Measurements from ENCODE around the gene UBE2I.
"Not testable (repeated sequence)": the region's sequence is repeated elsewhere in the genome, so short reads cannot be mapped to it uniquely, and the experiment has no call there.

UBE2I gene

GRCh38 chr16:1295465-1295864 is 14.0 kb upstream of the UBE2I start:
- Histone ChIP-seq H3K4me3 (ENCODE audit: low read depth, low read length) (no peak overlapping the region), H3K27me3 (ENCODE audit: control insufficient read depth, insufficient read depth, low read length) (peaks cover 25% of the 10 kb centered on the region), H3K9me3 (ENCODE audit: control insufficient read depth, insufficient read depth, low read depth, low read length) (no peaks in the 10 kb centered on the region), H3K36me3 (ENCODE audit: control insufficient read depth, insufficient read depth, low read length) (no peaks in the 10 kb centered on the region), H3K4me1 (ENCODE audit: control insufficient read depth, insufficient read depth, low read length) (peaks cover 11% of the 10 kb centered on the region; the same call in 1 of the 2 replicates), H3K9ac (ENCODE audit: low read length) (no peak overlapping the region), H3K27ac (ENCODE audit: low read depth, low read length) (no peak overlapping the region)

- not testable (repeated sequence) for H3K9me3 ChIP-seq (ENCODE audit: control insufficient read depth, insufficient read depth, low read depth, low read length); H3K4me3 ChIP-seq (ENCODE audit: low read depth, low read length); H3K36me3 ChIP-seq (ENCODE audit: control insufficient read depth, insufficient read depth, low read length); H3K9ac ChIP-seq (ENCODE audit: low read length); H3K27ac ChIP-seq (ENCODE audit: low read depth, low read length)
- peaks cover 18% of the 10 kb centered on the region; the same call in 1 of the 2 replicates for H3K4me1 ChIP-seq (ENCODE audit: control insufficient read depth, insufficient read depth, low read length)
- peaks cover 13% of the 10 kb centered on the region for H3K27me3 ChIP-seq (ENCODE audit: control insufficient read depth, insufficient read depth, low read length)
Measured at GRCh38 chr16:1296688-1297017, 12.8 kb upstream of the UBE2I start.

DNA sequence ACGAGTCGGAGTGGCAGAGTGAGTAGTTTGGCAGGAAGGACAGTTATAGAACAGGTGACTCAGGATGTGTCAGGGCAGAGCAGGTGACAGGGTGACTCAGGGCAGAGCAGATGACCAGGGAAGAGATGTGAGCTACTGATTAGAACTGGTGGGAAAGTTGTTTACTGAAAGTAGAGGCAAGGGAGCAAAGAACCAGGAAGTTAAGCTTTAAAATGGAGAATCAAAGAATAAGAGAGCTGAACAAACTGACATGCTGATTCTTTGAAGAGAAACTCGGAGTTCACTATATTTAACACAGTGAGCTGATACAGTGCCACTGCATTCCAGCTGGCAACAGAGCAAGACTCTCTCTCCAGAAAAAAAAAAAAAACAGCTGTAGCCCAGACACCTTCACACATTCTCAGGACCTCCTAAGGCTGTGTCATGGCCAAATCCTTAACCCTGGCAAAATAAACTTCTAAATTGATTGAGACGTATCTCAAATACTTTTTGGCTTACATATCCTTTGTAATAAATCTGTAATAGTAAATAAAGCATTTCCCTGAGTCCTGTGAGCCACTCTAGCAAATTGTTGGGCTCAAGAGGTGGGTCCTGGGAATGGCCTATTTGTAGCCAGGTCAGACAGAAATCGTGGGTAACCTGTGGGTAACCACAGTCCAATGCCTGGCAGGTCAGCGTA is 12.3 kb upstream of the UBE2I start:
- Histone ChIP-seq H3K27me3 (ENCODE audit: control insufficient read depth, insufficient read depth, low read length) (peaks cover 8% of the 10 kb centered on the region; the same call in 1 of the 2 replicates), H3K27ac (ENCODE audit: low read depth, low read length) (no peak overlapping the region), H3K4me3 (ENCODE audit: low read depth, low read length) (no peak overlapping the region), H3K9me3 (ENCODE audit: control insufficient read depth, insufficient read depth, low read depth, low read length) (no peaks in the 10 kb centered on the region), H3K9ac (ENCODE audit: low read length) (no peak overlapping the region), H3K4me1 (ENCODE audit: control insufficient read depth, insufficient read depth, low read length) (peaks cover 17% of the 10 kb centered on the region; the same call in 1 of the 2 replicates), H3K36me3 (ENCODE audit: control insufficient read depth, insufficient read depth, low read length) (no peaks in the 10 kb centered on the region)

DNA sequence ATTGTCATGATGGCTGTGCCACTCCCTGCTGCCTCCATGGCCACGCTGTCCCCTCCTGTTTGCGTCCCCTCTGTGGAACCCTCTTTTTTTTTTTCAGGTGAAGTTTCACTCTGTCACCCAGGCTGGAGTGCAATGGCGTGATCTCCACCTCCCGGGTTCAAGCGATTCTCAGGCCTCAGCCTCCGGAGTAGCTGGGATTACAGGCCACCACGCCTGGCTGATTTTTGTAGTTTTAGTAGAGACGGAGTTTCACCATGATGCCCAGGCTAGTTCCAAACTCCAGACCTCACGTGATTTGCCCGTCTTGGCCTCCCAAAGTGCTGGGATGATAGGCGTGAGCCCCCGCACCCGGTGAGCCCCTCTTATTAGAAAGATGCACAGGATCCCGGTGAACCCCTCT is 11.0 kb upstream of the UBE2I start:
- no peak overlapping the region for H3K4me3 ChIP-seq (ENCODE audit: low read depth, low read length)
- H3K9me3 ChIP-seq (ENCODE audit: control insufficient read depth, insufficient read depth, low read depth, low read length) = no peaks in the 10 kb centered on the region
- peaks cover 17% of the 10 kb centered on the region; the same call in 1 of the 2 replicates for H3K4me1 ChIP-seq (ENCODE audit: control insufficient read depth, insufficient read depth, low read length)
- H3K27me3 ChIP-seq (ENCODE audit: control insufficient read depth, insufficient read depth, low read length) = peaks cover 7% of the 10 kb centered on the region; the same call in 1 of the 2 replicates
- no peak overlapping the region for H3K27ac ChIP-seq (ENCODE audit: low read depth, low read length)
- H3K36me3 ChIP-seq (ENCODE audit: control insufficient read depth, insufficient read depth, low read length) = no peaks in the 10 kb centered on the region
- no peak overlapping the region for H3K9ac ChIP-seq (ENCODE audit: low read length)

- H3K9me3 ChIP-seq (ENCODE audit: control insufficient read depth, insufficient read depth, low read depth, low read length) = no peaks in the 10 kb centered on the region
- H3K36me3 ChIP-seq (ENCODE audit: control insufficient read depth, insufficient read depth, low read length) = no peaks in the 10 kb centered on the region
- no peak overlapping the region for H3K9ac ChIP-seq (ENCODE audit: low read length)
- peaks cover 24% of the 10 kb centered on the region; the same call in 1 of the 2 replicates for H3K4me1 ChIP-seq (ENCODE audit: control insufficient read depth, insufficient read depth, low read length)
- no peak overlapping the region for H3K4me3 ChIP-seq (ENCODE audit: low read depth, low read length)
- H3K27ac ChIP-seq (ENCODE audit: low read depth, low read length) = no peak overlapping the region
- peaks cover 7% of the 10 kb centered on the region; the same call in 1 of the 2 replicates for H3K27me3 ChIP-seq (ENCODE audit: control insufficient read depth, insufficient read depth, low read length)
Measured at GRCh38 chr16:1299012-1299867, 10.2 kb upstream of the UBE2I start.

- no peaks in the 10 kb centered on the region for H3K36me3 ChIP-seq (ENCODE audit: control insufficient read depth, insufficient read depth, low read length)
- H3K27me3 ChIP-seq (ENCODE audit: control insufficient read depth, insufficient read depth, low read length) = peaks cover 7% of the 10 kb centered on the region; the same call in 1 of the 2 replicates
- H3K9me3 ChIP-seq (ENCODE audit: control insufficient read depth, insufficient read depth, low read depth, low read length) = no peaks in the 10 kb centered on the region
- peaks cover 24% of the 10 kb centered on the region; the same call in 1 of the 2 replicates for H3K4me1 ChIP-seq (ENCODE audit: control insufficient read depth, insufficient read depth, low read length)
- H3K27ac ChIP-seq (ENCODE audit: low read depth, low read length) = no peak overlapping the region
- H3K9ac ChIP-seq (ENCODE audit: low read length) = no peak overlapping the region
- no peak overlapping the region for H3K4me3 ChIP-seq (ENCODE audit: low read depth, low read length)
Measured at GRCh38 chr16:1299868-1300203, 9.6 kb upstream of the UBE2I start.

- no peak overlapping the region for H3K27ac ChIP-seq (ENCODE audit: low read depth, low read length)
- no peaks in the 10 kb centered on the region for H3K36me3 ChIP-seq (ENCODE audit: control insufficient read depth, insufficient read depth, low read length)
- H3K9me3 ChIP-seq (ENCODE audit: control insufficient read depth, insufficient read depth, low read depth, low read length) = no peaks in the 10 kb centered on the region
- no peak overlapping the region for H3K9ac ChIP-seq (ENCODE audit: low read length)
- peaks cover 7% of the 10 kb centered on the region; the same call in 1 of the 2 replicates for H3K27me3 ChIP-seq (ENCODE audit: control insufficient read depth, insufficient read depth, low read length)
- peaks cover 18% of the 10 kb centered on the region; the same call in 1 of the 2 replicates for H3K4me1 ChIP-seq (ENCODE audit: control insufficient read depth, insufficient read depth, low read length)
- peak overlapping the region; percentile 46 for H3K4me3 ChIP-seq (ENCODE audit: low read depth, low read length)
Measured at GRCh38 chr16:1300664-1301476, 8.6 kb upstream of the UBE2I start.

DNA sequence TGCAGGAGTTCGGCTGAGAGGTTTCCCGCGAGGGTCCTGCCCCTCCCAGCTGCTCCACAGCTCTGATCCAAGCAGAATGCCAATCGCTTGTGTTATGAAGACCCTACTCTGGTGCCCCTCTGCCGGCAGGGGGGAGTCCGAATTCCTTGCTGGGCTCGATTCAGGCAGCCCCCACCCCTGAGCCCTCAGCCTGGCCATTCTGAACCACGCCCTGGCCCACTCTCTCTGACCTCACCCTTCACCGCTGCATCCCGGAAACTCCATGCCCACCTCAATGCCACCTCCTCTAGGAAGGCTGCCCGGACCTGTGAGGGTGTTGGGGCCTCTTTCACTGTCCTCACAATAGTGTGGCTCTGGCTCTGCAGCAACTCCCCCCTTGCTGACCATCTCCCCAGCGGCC is 7.9 kb upstream of the UBE2I start:
- Histone ChIP-seq H3K36me3 (ENCODE audit: control insufficient read depth, insufficient read depth, low read length) (no peaks in the 10 kb centered on the region), H3K27ac (ENCODE audit: low read depth, low read length) (no peak overlapping the region), H3K9ac (ENCODE audit: low read length) (no peak overlapping the region), H3K4me3 (ENCODE audit: low read depth, low read length) (no peak overlapping the region), H3K27me3 (ENCODE audit: control insufficient read depth, insufficient read depth, low read length) (peaks cover 7% of the 10 kb centered on the region; the same call in 1 of the 2 replicates), H3K9me3 (ENCODE audit: control insufficient read depth, insufficient read depth, low read depth, low read length) (no peaks in the 10 kb centered on the region), H3K4me1 (ENCODE audit: control insufficient read depth, insufficient read depth, low read length) (peaks cover 18% of the 10 kb centered on the region; the same call in 1 of the 2 replicates)

- H3K9me3 ChIP-seq (ENCODE audit: control insufficient read depth, insufficient read depth, low read depth, low read length) = no peaks in the 10 kb centered on the region
- no peak overlapping the region for H3K9ac ChIP-seq (ENCODE audit: low read length)
- peaks cover 14% of the 10 kb centered on the region; the same call in 1 of the 2 replicates for H3K4me1 ChIP-seq (ENCODE audit: control insufficient read depth, insufficient read depth, low read length)
- no peaks in the 10 kb centered on the region for H3K36me3 ChIP-seq (ENCODE audit: control insufficient read depth, insufficient read depth, low read length)
- no peaks in the 10 kb centered on the region for H3K27me3 ChIP-seq (ENCODE audit: control insufficient read depth, insufficient read depth, low read length)
- H3K4me3 ChIP-seq (ENCODE audit: low read depth, low read length) = no peak overlapping the region
- H3K27ac ChIP-seq (ENCODE audit: low read depth, low read length) = no peak overlapping the region
Measured at GRCh38 chr16:1305823-1306222, 3.6 kb upstream of the UBE2I start.

DNA sequence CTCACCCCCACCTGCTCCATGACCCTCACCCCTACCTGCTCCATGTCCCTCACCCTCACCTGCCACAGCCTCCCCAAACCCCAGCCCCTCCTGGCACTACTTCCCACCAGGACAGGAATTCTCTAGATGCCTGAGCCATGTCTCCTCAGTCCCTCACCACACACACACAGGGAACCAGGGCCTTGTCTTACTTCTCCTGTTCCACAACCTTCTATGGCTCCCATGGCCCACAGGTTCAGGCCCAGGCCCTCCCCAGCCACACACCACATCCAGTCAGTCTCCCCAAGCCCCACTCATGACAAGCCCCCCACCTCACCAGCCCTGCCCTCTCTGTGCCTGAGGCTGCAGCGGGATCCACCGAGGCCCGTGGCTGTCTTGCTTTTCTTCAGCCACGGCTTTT is 3.1 kb upstream of the UBE2I start:
- no peak overlapping the region for H3K9ac ChIP-seq (ENCODE audit: low read length)
- H3K36me3 ChIP-seq (ENCODE audit: control insufficient read depth, insufficient read depth, low read length) = no peaks in the 10 kb centered on the region
- H3K27me3 ChIP-seq (ENCODE audit: control insufficient read depth, insufficient read depth, low read length) = no peaks in the 10 kb centered on the region
- H3K9me3 ChIP-seq (ENCODE audit: control insufficient read depth, insufficient read depth, low read depth, low read length) = no peaks in the 10 kb centered on the region
- no peak overlapping the region for H3K4me3 ChIP-seq (ENCODE audit: low read depth, low read length)
- H3K4me1 ChIP-seq (ENCODE audit: control insufficient read depth, insufficient read depth, low read length) = peaks cover 16% of the 10 kb centered on the region
- no peak overlapping the region for H3K27ac ChIP-seq (ENCODE audit: low read depth, low read length)
